Panc1 (cell line): ENCODE results near the gene SERAC1. TPM values are rescaled to one million over a fixed set of nuclear protein-coding genes. Genes with fewer than 3 reads are reported as not detected.

ENCODE experiments used
- ATAC-seq: fragments of 200-7000 bp; cut with Tn5 transposase; 2 replicates; pipeline ENCODE4 v1.9.1; 2020; ENCODE audit warnings: mild to moderate bottlenecking, moderate library complexity
- BruUV-seq: library from RNA; stranded (reverse); fragments of 400-500 nt; replicated peaks from 2 replicates; lab custom pipeline; 2021; lab: Mats Ljungman, UMichigan
- CTCF ChIA-PET: fragments of 300-600 bp; sonication (Branson Sonifier 250); formaldehyde crosslinking; loops from one replicate; lab custom pipeline; 2022; ENCODE audit warnings: antibody characterized with exemption; lab: Charles Lee
- POLR2A ChIA-PET: fragments of 300-600 bp; sonication (Branson Sonifier 250); formaldehyde crosslinking; loops from one replicate; lab custom pipeline; 2022; ENCODE audit warnings: antibody characterized with exemption; lab: Charles Lee
- DNase-seq: peaks from one replicate; pipeline ENCODE4 v3.0.0-alpha.2; 2010; ENCODE audit warnings: low read depth, low spot score
- H3K27ac ChIP-seq: 2 replicates; pipeline ENCODE4 v1.5.1; 2011; ENCODE audit warnings: mild to moderate bottlenecking, low read length, inconsistent platforms
- H3K27me3 ChIP-seq: fragments of 200-500 bp; sonication (Bioruptor generic); 2 replicates; pipeline ENCODE4 v1.6.0; 2014; ENCODE audit warnings: low read length, inconsistent platforms; ENCODE audit not compliant: control insufficient read depth, insufficient read depth
- H3K36me3 ChIP-seq: fragments of 200-500 bp; sonication (Bioruptor generic); 2 replicates; pipeline ENCODE4 v1.5.1; 2014; ENCODE audit warnings: inconsistent platforms, mild to moderate bottlenecking, low read length, moderate library complexity; ENCODE audit not compliant: control insufficient read depth, insufficient read depth
- H3K4me1 ChIP-seq: 2 replicates; pipeline ENCODE4 v1.5.1; 2011; ENCODE audit warnings: inconsistent platforms, mild to moderate bottlenecking, low read length, moderate library complexity; ENCODE audit not compliant: control insufficient read depth, insufficient read depth
- H3K4me3 ChIP-seq, 2 experiments: 2 replicates each; pipeline ENCODE4 v1.5.1; 2011 to 2012; ENCODE audit warnings: low read depth in 2 of 2, low read length in 2 of 2, mild to moderate bottlenecking in 2 of 2, inconsistent platforms in 1 of 2, moderate library complexity in 1 of 2
- H3K9me3 ChIP-seq: fragments of 200-500 bp; sonication (Bioruptor generic); 2 replicates; pipeline ENCODE4 v1.5.1; 2014; ENCODE audit warnings: low read depth, mild to moderate bottlenecking, inconsistent platforms, low read length, moderate library complexity; ENCODE audit not compliant: control insufficient read depth, insufficient read depth
- POLR2AphosphoS5 ChIP-seq: IDR thresholded peaks from 2 replicates; pipeline ENCODE4 v1.6.1; 2012; ENCODE audit warnings: mild to moderate bottlenecking, low read depth, low read length, moderate library complexity
- SIN3A ChIP-seq: IDR thresholded peaks from 2 replicates; pipeline ENCODE4 v1.6.1; 2012; ENCODE audit warnings: low read depth, mild to moderate bottlenecking, low read length, moderate library complexity, borderline replicate concordance; ENCODE audit not compliant: insufficient read depth
- TCF7L2 ChIP-seq: IDR thresholded peaks from 2 replicates; pipeline ENCODE4 v1.6.1; 2011; ENCODE audit warnings: mild to moderate bottlenecking, low read depth, low read length, inconsistent platforms
- in situ Hi-C: cut with HindIII; loops from 2 replicates; pipeline ENCODE4 v1.10.0; 2016; ENCODE audit warnings: low sequenced_read_pairs, low pct_unique_long_range_greater_than_20kb
- intact Hi-C: fragments of 100-400 bp; cut with micrococcal nuclease; formaldehyde crosslinking; loops from one replicate; pipeline ENCODE4 v1.10.0; 2022; ENCODE audit not compliant: unreplicated experiment
- total RNA-seq: library from RNA; stranded (reverse); gene quantifications from one replicate; pipeline ENCODE4 v1.2.1, GENCODE V29; 2021; ENCODE audit not compliant: unreplicated experiment
- TF ChIP-seq, protein P1 (sequence below): fragments of 450-650 bp; IDR thresholded peaks from 2 replicates; pipeline ENCODE4 v1.5.1; 2017; ENCODE audit warnings: mild to moderate bottlenecking
- TF ChIP-seq, protein P2 (sequence below), 2 experiments: IDR thresholded peaks; 2 replicates each; pipeline ENCODE4 v1.6.1; 2011 to 2012; ENCODE audit warnings: low read depth in 2 of 2, control low read depth in 1 of 2, low read length in 1 of 2, mild to moderate bottlenecking in 1 of 2, moderate library complexity in 1 of 2; ENCODE audit not compliant: insufficient read depth in 1 of 2

Gene SERAC1
- total RNA-seq, 1 experiment from 2014 or later = 8.2 TPM

DNA sequence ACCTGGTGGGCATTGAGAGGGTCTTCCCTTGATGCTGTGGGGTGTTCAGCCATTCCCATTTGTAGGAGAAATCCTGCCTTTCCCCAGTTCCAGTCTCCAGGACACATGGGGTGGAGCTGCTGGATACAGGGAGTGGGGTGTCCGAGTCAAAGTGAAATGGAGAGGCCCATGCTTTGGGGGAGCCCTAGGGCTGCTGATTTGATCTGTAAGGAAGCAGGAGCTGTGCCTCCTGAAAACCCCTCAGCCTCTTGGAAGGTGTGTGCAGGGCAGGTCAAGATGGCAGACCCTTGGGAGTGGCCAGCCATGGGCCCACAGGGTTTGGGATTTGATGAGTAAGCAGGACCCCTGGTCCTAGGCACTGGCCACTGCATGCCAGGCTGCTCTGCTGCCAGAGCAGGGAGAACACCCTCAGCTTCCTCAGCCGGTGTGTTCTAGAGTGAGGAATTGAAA, 82.0 kb downstream of the SERAC1 start:
- no peaks in the 10 kb centered on the region for H3K9me3 ChIP-seq
- DNase-seq = no peak
- peaks cover 27% of the 10 kb centered on the region for H3K36me3 ChIP-seq
- H3K4me1 ChIP-seq = no peaks in the 10 kb centered on the region
- intact Hi-C loops (no loop called here), in situ Hi-C loops (no loop called here)
- no peak overlapping the region for H3K4me3 ChIP-seq
- POLR2A ChIA-PET = no interaction called here
- no peaks in the 10 kb centered on the region for H3K27me3 ChIP-seq
- no peak overlapping the region for H3K27ac ChIP-seq
- CTCF ChIA-PET = no interaction called here
- no TSS peak for BruUV-seq
- no peak for TF ChIP-seq SIN3A
- TF ChIP-seq, protein P1, sequence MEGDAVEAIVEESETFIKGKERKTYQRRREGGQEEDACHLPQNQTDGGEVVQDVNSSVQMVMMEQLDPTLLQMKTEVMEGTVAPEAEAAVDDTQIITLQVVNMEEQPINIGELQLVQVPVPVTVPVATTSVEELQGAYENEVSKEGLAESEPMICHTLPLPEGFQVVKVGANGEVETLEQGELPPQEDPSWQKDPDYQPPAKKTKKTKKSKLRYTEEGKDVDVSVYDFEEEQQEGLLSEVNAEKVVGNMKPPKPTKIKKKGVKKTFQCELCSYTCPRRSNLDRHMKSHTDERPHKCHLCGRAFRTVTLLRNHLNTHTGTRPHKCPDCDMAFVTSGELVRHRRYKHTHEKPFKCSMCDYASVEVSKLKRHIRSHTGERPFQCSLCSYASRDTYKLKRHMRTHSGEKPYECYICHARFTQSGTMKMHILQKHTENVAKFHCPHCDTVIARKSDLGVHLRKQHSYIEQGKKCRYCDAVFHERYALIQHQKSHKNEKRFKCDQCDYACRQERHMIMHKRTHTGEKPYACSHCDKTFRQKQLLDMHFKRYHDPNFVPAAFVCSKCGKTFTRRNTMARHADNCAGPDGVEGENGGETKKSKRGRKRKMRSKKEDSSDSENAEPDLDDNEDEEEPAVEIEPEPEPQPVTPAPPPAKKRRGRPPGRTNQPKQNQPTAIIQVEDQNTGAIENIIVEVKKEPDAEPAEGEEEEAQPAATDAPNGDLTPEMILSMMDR = no peak
- no peak for TF ChIP-seq TCF7L2
- TF ChIP-seq, protein P2, sequence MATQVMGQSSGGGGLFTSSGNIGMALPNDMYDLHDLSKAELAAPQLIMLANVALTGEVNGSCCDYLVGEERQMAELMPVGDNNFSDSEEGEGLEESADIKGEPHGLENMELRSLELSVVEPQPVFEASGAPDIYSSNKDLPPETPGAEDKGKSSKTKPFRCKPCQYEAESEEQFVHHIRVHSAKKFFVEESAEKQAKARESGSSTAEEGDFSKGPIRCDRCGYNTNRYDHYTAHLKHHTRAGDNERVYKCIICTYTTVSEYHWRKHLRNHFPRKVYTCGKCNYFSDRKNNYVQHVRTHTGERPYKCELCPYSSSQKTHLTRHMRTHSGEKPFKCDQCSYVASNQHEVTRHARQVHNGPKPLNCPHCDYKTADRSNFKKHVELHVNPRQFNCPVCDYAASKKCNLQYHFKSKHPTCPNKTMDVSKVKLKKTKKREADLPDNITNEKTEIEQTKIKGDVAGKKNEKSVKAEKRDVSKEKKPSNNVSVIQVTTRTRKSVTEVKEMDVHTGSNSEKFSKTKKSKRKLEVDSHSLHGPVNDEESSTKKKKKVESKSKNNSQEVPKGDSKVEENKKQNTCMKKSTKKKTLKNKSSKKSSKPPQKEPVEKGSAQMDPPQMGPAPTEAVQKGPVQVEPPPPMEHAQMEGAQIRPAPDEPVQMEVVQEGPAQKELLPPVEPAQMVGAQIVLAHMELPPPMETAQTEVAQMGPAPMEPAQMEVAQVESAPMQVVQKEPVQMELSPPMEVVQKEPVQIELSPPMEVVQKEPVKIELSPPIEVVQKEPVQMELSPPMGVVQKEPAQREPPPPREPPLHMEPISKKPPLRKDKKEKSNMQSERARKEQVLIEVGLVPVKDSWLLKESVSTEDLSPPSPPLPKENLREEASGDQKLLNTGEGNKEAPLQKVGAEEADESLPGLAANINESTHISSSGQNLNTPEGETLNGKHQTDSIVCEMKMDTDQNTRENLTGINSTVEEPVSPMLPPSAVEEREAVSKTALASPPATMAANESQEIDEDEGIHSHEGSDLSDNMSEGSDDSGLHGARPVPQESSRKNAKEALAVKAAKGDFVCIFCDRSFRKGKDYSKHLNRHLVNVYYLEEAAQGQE (IDR thresholded peaks at IDR 0.05; ENCODE audit: insufficient read depth in 1 of 2, low read depth in 2 of 2, low read length in 1 of 2) = no peak
- no peak for TF ChIP-seq POLR2AphosphoS5
- no peak for ATAC-seq

DNA sequence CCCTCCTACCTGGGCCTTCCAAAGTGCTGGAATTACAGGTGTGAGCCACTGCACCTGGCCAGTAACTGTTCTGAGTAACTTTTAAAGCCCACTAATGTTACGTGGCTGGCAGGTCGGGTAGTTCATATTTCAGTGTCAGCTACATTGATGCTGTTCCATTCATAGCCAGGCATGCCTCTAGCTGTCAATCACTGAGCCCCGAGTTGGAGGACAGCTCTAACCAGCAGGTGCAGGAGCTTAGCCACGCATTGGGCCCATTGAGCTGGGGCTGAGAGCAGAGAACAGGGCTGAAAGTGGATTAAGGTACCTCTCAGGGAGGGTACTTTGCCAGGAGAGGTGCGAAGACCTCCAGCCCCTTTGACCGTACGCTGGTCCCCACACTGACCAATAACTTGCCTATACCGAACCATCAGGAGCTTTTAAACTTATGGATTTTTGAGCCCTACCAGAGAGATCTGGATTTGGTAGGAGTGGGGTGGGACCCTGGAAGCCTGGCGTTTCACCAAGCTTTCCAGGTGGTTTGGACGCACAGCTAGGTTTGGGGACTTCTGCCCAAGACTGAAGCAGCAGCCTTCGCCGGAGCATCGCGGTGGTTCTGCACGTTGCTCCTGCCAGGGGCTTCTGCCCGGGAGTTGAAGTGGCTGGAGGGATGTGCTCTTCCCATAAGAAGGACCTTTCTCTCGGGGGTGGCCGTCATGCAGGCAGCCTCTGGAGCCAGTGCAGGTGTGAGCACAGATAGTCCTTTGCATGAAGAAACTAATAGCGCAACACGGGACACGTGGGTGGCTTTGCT, 82.6 kb downstream of the SERAC1 start:
- CTCF ChIA-PET = no interaction called here
- in situ Hi-C loops (no loop called here), intact Hi-C loops (no loop called here)
- ATAC-seq (no peak), DNase-seq (no peak)
- TF ChIP-seq, protein P2 (IDR thresholded peaks at IDR 0.05; ENCODE audit: insufficient read depth in 1 of 2, low read depth in 2 of 2, low read length in 1 of 2) = no peak
- TF ChIP-seq SIN3A = no peak
- H3K36me3 ChIP-seq = peaks cover 29% of the 10 kb centered on the region
- no peak overlapping the region for H3K4me3 ChIP-seq
- H3K27me3 ChIP-seq = no peaks in the 10 kb centered on the region
- no peaks in the 10 kb centered on the region for H3K4me1 ChIP-seq
- no peak overlapping the region for H3K27ac ChIP-seq
- BruUV-seq = no TSS peak
- POLR2A ChIA-PET = no interaction called here
- H3K9me3 ChIP-seq = no peaks in the 10 kb centered on the region
